ENCODE results near the gene FAM168B. TPM values are rescaled to one million over a fixed set of nuclear protein-coding genes. Genes with fewer than 3 reads are reported as not detected.
"Not testable (repeated sequence)": the region's sequence is repeated elsewhere in the genome, so short reads cannot be mapped to it uniquely, and the experiment has no call there.

Gene FAM168B
- polyA plus RNA-seq, 1 donor: 71.6 TPM

DNA sequence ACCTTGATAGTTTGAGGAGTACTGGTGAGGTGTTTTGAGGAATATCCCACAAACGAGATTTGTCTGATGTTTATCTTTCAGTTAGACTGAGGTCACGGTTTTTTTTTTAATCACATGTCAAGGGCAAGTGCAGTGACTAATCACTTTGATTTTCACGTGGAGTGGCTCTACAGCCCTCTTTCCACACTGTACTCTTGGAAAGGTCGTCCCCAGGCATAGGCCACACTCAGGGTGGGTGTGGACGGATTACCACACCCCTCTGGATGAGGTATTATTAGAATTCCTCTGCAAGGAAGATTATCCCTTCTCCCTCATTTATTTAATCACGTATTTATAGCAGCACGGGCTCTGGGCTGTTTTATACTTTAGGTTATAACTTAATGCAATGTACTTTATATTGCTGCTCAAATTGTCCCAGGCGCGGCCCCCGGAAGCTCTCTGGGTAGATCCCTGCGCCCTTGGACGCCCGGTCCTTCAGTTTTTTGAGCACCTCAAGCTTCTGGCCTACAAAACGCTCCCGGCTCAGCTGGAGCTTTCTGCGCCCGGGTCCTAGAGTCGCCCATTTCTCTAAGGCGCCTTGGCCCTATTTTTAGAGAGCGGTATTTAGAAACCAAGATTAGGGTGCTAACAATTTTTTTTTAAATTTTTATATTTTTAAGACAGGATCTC lies 11.4 kb upstream of the FAM168B start:
- no CpG with 5 or more reads among the region's 20 CpGs for WGBS (ENCODE audit: insufficient coverage, low lambda C conversion rate)

DNA sequence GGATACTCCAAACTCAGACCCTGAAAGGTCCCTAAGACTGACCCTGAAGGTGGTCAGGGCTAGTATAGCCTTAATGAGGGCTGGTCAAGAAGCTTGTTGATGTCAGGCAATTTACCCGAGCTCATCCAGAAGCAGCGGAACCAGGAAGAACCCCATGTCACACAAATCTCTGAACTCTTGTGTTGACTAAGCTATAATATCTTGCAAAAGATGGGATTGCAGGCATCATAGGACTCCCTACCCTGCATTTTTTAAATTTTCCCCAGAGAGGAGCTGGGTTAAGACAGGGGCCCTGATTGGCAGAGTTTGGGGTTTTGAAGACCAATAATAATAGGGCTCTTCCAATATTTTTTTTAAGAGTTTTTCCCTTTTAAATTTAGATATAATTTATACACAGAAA lies 9.9 kb upstream of the FAM168B start:
- Histone ChIP-seq H3K4me3 (ENCODE audit: low read length) (no peak overlapping the region), H3K9me3 (ENCODE audit: control insufficient read depth, low read depth, low read length) (no peaks in the 10 kb centered on the region), H3K36me3 (ENCODE audit: control insufficient read depth, insufficient read depth, low read length) (no peaks in the 10 kb centered on the region), H3K27ac (ENCODE audit: low read length) (no peak overlapping the region), H3K4me1 (ENCODE audit: control insufficient read depth, insufficient read depth, low read length) (peaks cover 13% of the 10 kb centered on the region), H3K27me3 (ENCODE audit: control insufficient read depth, insufficient read depth, low read length) (no peaks in the 10 kb centered on the region)
- no peak for DNase-seq
- no CpG with 5 or more reads among the region's 2 CpGs for WGBS (ENCODE audit: insufficient coverage, low lambda C conversion rate)

More for the DNA sequence above, 11.4 kb upstream of the FAM168B start:
- Histone ChIP-seq H3K9me3 (ENCODE audit: control insufficient read depth, low read depth, low read length) (no peaks in the 10 kb centered on the region), H3K27ac (ENCODE audit: low read length) (peak overlapping the region; percentile 98), H3K4me1 (ENCODE audit: control insufficient read depth, insufficient read depth, low read length) (peaks cover 13% of the 10 kb centered on the region), H3K27me3 (ENCODE audit: control insufficient read depth, insufficient read depth, low read length) (no peaks in the 10 kb centered on the region), H3K36me3 (ENCODE audit: control insufficient read depth, insufficient read depth, low read length) (no peaks in the 10 kb centered on the region), H3K4me3 (ENCODE audit: low read length) (peak overlapping the region; percentile 96)
- peak; percentile 88 to 90 for DNase-seq

DNA sequence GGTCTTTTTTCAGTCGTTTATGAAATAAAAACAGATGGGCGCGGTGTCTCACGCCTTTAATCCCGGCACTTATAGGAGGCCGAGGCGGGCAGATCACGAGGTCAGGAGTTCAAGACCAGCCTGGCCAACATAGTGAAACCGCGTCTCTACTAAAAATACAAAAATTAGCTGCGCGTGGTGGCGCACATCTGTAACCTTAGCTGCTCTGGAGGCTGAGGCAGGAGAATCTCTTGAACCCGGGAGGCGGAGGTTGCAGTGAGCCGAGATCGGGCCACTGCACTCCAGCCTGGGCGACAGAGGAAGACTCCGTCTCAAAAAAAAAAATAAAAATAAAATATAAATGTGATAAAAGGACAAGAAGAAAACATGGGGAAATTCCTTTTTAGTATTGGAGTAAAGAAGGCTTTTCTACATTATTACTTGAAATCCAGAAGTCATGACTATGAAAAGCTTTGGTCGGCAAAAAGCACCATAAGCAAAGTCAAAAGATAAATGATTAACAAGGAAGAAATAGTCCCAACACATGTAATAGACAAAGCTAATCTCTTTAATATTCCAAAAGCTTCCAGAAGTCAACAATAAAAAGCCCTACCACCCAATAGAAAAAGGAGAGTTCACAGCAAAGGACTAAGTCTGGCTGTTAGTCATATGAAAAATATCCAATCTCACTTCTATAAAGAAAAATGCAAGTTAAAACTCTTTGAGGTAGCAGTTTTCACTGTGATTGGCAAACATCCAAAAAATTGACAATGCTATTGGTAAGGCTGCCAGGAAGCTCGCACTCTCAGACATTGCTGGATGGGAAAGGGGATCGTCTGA lies 1.4 kb upstream of the FAM168B start:
- peak; percentile 31 to 57 for DNase-seq
- H3K4me3 ChIP-seq (ENCODE audit: low read length): peak overlapping the region; percentile 95

DNA sequence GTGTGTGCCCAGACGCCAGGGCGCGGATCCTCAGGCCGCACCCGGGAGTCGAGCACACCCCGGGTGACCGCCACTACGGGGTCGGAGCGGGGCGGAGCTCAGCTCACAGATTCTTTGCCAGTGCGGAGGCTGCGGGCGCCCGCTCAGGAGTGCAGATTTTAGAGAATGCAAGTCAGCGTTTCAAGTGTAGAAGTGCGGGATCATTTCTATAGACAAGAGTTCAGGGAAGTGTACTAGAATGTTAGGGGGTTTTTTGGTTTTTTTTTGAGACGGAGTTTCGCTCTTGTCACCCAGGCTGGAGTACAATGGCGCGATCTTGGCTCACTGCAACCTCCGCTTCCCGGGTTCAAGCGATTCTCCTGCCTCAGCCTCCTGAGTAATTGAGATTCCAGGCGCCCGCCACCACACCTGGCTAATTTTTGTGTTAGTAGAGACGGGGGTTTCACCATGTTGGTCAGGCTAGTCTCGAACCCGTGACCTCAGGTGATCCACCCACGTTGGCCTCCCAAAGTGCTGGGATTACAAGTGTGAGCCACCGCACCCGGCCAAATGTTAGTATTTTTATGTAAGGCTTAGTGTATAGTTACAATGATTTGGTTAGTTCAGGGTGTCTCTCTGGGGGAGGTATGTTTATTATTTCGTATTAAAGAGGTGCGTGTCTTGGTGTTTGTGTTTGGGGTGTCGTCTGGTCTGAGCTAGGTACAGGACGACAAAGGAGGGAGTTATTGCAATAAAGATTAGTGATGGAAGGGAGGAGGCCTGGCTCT lies 619 bp upstream of the FAM168B start:
- Histone ChIP-seq H3K4me3 (ENCODE audit: low read length) (peak overlapping the region; percentile 95), H3K27me3 (ENCODE audit: control insufficient read depth, insufficient read depth, low read length) (no peaks in the 10 kb centered on the region), H3K36me3 (ENCODE audit: control insufficient read depth, insufficient read depth, low read length) (peaks cover 4% of the 10 kb centered on the region), H3K4me1 (ENCODE audit: control insufficient read depth, insufficient read depth, low read length) (peaks cover 8% of the 10 kb centered on the region), H3K9me3 (ENCODE audit: control insufficient read depth, low read depth, low read length) (no peaks in the 10 kb centered on the region), H3K27ac (ENCODE audit: low read length) (peak overlapping the region; percentile 100)
- peak in 1 of 2 donors; percentile 26 for DNase-seq
- WGBS (ENCODE audit: insufficient coverage, low lambda C conversion rate): 8% methylated on average over 2 of the region's 37 CpGs

More for the DNA sequence above, 1.4 kb upstream of the FAM168B start:
- H3K27me3 ChIP-seq (ENCODE audit: control insufficient read depth, insufficient read depth, low read length): no peaks in the 10 kb centered on the region
- WGBS (ENCODE audit: insufficient coverage, low lambda C conversion rate): 0% methylated on average over 1 of the region's 22 CpGs
- H3K27ac ChIP-seq (ENCODE audit: low read length): peak overlapping the region; percentile 100
- H3K4me1 ChIP-seq (ENCODE audit: control insufficient read depth, insufficient read depth, low read length): peaks cover 8% of the 10 kb centered on the region
- H3K36me3 ChIP-seq (ENCODE audit: control insufficient read depth, insufficient read depth, low read length): peaks cover 4% of the 10 kb centered on the region
- H3K9me3 ChIP-seq (ENCODE audit: control insufficient read depth, low read depth, low read length): no peaks in the 10 kb centered on the region

DNA sequence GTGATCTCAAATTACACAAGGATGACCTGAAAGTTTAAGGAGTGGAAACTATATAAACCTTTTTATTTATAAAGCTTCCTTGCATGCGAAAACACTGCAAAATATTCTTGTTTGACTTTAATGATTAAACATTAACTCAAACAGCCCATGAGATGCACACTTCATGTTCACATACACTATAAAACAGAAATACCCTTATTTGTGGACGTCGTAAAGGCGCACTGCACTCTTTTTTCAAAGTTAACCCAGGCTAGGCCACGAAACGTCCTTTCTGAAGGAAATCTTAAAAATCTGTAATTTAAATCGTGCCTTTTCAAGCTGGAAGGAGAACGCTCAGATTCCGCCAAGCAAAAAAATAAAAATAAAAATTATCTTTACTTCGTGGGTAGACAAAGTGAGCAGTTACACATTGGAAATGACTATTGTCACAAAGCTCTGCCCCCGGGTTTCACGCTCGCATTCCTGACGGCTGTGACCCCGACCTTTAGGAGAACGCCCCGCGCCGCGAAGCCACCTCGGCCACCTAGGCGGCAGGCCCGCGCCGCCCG lies 728 bp downstream of the FAM168B start:
- Histone ChIP-seq H3K27me3 (ENCODE audit: control insufficient read depth, insufficient read depth, low read length) (no peaks in the 10 kb centered on the region), H3K36me3 (ENCODE audit: control insufficient read depth, insufficient read depth, low read length) (peaks cover 16% of the 10 kb centered on the region), H3K9me3 (ENCODE audit: control insufficient read depth, low read depth, low read length) (no peaks in the 10 kb centered on the region), H3K27ac (ENCODE audit: low read length) (peak overlapping the region; percentile 80), H3K4me3 (ENCODE audit: low read length) (peak overlapping the region; percentile 66), H3K4me1 (ENCODE audit: control insufficient read depth, insufficient read depth, low read length) (peaks cover 8% of the 10 kb centered on the region)
- 17% methylated on average over 1 of the region's 26 CpGs for WGBS (ENCODE audit: insufficient coverage, low lambda C conversion rate)
- peak; percentile 51 to 52 for DNase-seq

DNA sequence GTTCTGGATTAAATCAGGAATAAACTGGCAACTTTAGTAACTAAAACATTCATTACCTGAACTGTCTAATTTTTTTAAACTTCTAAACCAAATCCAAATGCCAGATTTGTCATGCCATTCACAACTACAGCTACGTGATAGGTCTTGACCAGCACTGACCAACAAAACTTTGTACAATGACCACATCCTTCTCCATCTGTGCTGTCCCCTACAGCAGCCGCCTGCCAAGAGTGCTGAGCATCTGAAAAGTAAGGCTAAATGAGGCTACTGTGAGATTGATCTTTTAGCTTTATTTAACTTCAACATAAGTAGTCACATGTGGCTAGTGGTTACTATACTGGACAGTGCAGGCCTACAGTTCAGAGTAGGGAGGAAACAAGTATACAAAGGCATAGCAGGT lies 7.6 kb downstream of the FAM168B start:
- H3K36me3 ChIP-seq (ENCODE audit: control insufficient read depth, insufficient read depth, low read length): peaks cover 66% of the 10 kb centered on the region
- H3K4me3 ChIP-seq (ENCODE audit: low read length): no peak overlapping the region
- H3K27me3 ChIP-seq (ENCODE audit: control insufficient read depth, insufficient read depth, low read length): no peaks in the 10 kb centered on the region
- WGBS (ENCODE audit: insufficient coverage, low lambda C conversion rate): no CpG with 5 or more reads among the region's 2 CpGs
- H3K9me3 ChIP-seq (ENCODE audit: control insufficient read depth, low read depth, low read length): no peaks in the 10 kb centered on the region
- H3K4me1 ChIP-seq (ENCODE audit: control insufficient read depth, insufficient read depth, low read length): no peaks in the 10 kb centered on the region
- H3K27ac ChIP-seq (ENCODE audit: low read length): no peak overlapping the region
- no peak for DNase-seq

DNA sequence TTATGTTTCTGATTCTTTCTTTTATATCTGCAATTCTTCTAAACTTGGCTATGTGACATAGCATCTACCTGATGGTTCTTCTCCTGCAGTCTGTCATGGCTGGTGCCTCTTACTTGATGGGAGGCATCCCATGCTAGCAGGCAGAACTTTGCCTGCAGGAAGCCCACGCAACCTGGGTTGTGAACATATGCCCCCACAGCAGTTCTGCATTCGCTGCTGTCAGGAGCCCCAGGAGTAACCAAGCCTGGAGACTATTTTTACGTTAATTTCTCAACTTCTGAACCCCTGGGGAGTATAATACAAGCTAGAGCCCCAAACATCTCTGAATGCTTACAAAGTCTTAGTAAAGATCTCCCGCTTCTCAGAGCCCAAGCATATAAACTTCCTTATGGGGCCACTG lies 12.1 kb downstream of the FAM168B start:
- Histone ChIP-seq H3K27me3 (ENCODE audit: control insufficient read depth, insufficient read depth, low read length) (no peaks in the 10 kb centered on the region), H3K4me1 (ENCODE audit: control insufficient read depth, insufficient read depth, low read length) (no peaks in the 10 kb centered on the region), H3K4me3 (ENCODE audit: low read length) (no peak overlapping the region), H3K27ac (ENCODE audit: low read length) (no peak overlapping the region), H3K9me3 (ENCODE audit: control insufficient read depth, low read depth, low read length) (no peaks in the 10 kb centered on the region), H3K36me3 (ENCODE audit: control insufficient read depth, insufficient read depth, low read length) (peaks cover 78% of the 10 kb centered on the region)
- no CpG with 5 or more reads among the region's 4 CpGs for WGBS (ENCODE audit: insufficient coverage, low lambda C conversion rate)
- DNase-seq: no peak

DNA sequence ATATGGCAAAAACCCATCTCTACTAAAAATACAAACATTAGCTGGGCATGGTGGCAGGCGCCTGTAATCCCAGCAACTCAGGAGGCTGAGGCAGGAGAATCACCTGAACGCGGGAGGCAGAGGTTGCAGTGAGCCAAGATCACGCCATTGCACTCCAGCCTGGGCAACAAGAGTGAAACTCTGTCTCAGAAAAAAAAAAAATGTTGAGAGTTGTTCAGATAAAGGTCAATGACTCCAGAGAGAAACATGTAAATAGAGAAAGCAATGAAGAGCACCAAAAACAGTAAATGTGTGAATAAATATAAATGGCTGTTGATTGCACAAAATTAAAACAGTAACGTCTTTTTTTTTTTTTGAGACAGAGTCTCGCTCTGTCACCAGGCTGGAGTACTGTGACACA lies 13.3 kb downstream of the FAM168B start:
- H3K9me3 ChIP-seq (ENCODE audit: control insufficient read depth, low read depth, low read length); H3K27me3 ChIP-seq (ENCODE audit: control insufficient read depth, insufficient read depth, low read length); H3K4me3 ChIP-seq (ENCODE audit: low read length); H3K4me1 ChIP-seq (ENCODE audit: control insufficient read depth, insufficient read depth, low read length); H3K27ac ChIP-seq (ENCODE audit: low read length); DNase-seq: not testable (repeated sequence)
- WGBS (ENCODE audit: insufficient coverage, low lambda C conversion rate): 100% methylated on average over 3 of the region's 6 CpGs
- H3K36me3 ChIP-seq (ENCODE audit: control insufficient read depth, insufficient read depth, low read length): peaks cover 79% of the 10 kb centered on the region

DNA sequence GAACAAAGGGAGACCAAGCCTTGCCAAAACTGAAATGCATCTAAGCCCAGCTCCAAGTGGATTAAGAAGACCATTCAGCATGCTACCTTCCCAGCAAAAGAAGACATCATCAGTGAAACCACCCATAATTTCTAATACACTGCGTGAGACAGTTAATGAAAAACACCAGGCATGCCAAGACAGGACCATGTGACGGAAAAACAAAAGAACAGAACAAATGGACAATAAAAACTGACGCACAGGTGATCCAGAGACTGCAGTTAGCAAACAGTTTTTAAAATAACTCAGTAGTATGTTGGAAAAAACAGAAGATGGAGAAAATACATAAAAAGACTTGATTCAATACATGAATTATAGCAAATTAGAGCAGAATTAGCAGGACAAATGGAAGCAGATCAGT lies 15.3 kb downstream of the FAM168B start:
- DNase-seq: no peak
- H3K36me3 ChIP-seq (ENCODE audit: control insufficient read depth, insufficient read depth, low read length): peaks cover 83% of the 10 kb centered on the region
- H3K27ac ChIP-seq (ENCODE audit: low read length): no peak overlapping the region

More for the DNA sequence above, 15.3 kb downstream of the FAM168B start:
- H3K4me1 ChIP-seq (ENCODE audit: control insufficient read depth, insufficient read depth, low read length): no peaks in the 10 kb centered on the region
- no peak overlapping the region for H3K4me3 ChIP-seq (ENCODE audit: low read length)
- H3K9me3 ChIP-seq (ENCODE audit: control insufficient read depth, low read depth, low read length): no peaks in the 10 kb centered on the region
- WGBS (ENCODE audit: insufficient coverage, low lambda C conversion rate): 100% methylated on average over 2 of the region's 3 CpGs
- no peaks in the 10 kb centered on the region for H3K27me3 ChIP-seq (ENCODE audit: control insufficient read depth, insufficient read depth, low read length)

All from large intestine (tissue), 3 donors.